GM18508 (cell line): ENCODE data around the gene ACACB.

ENCODE experiments used
- ATAC-seq: cut with Tn5 transposase; IDR thresholded peaks from one replicate; pipeline ENCODE4 v1.9.1; 2021; ENCODE audit warnings: moderate number of reproducible peaks; ENCODE audit not compliant: insufficient read depth, unreplicated experiment

The ACACB gene

GRCh38 chr12:109201496-109201885 is 85.1 kb downstream of the ACACB start:
- ATAC-seq, result no peak

- no peak for ATAC-seq
Observed at GRCh38 chr12:109202770-109203169, 86.4 kb downstream of the ACACB start.

- no peak for ATAC-seq
Observed at GRCh38 chr12:109203480-109203879, 87.1 kb downstream of the ACACB start.

- no peak for ATAC-seq
Observed at GRCh38 chr12:109209082-109209481, 92.7 kb downstream of the ACACB start.

- ATAC-seq, result no peak
Observed at GRCh38 chr12:109212460-109213115, 96.2 kb downstream of the ACACB start.

GRCh38 chr12:109214131-109214530 is 97.7 kb downstream of the ACACB start:
- no peak for ATAC-seq

- ATAC-seq, result no peak
Observed at GRCh38 chr12:109218996-109219395, 102.6 kb downstream of the ACACB start.

- ATAC-seq, result no peak
Observed at GRCh38 chr12:109219938-109220337, 103.6 kb downstream of the ACACB start.

- no peak for ATAC-seq
Observed at GRCh38 chr12:109221277-109221931, 105.0 kb downstream of the ACACB start.

- no peak for ATAC-seq
Observed at GRCh38 chr12:109222062-109222461, 105.7 kb downstream of the ACACB start.

GRCh38 chr12:109222496-109222895 is 106.1 kb downstream of the ACACB start:
- ATAC-seq, result no peak

GRCh38 chr12:109223211-109223610 is 106.8 kb downstream of the ACACB start:
- ATAC-seq, result no peak

GRCh38 chr12:109223868-109224267 is 107.5 kb downstream of the ACACB start:
- ATAC-seq, result no peak

GRCh38 chr12:109228664-109229063 is 112.3 kb downstream of the ACACB start:
- ATAC-seq, result no peak

- no peak for ATAC-seq
Observed at GRCh38 chr12:109230193-109230592, 113.8 kb downstream of the ACACB start.

GRCh38 chr12:109232731-109233130 is 116.3 kb downstream of the ACACB start:
- ATAC-seq, result no peak

- no peak for ATAC-seq
Observed at GRCh38 chr12:109234012-109234411, 117.6 kb downstream of the ACACB start.

GRCh38 chr12:109236257-109236656 is 119.9 kb downstream of the ACACB start:
- no peak for ATAC-seq

- no peak for ATAC-seq
Observed at GRCh38 chr12:109239179-109239578, 122.8 kb downstream of the ACACB start.

GRCh38 chr12:109239691-109240090 is 123.3 kb downstream of the ACACB start:
- no peak for ATAC-seq

- no peak for ATAC-seq
Observed at GRCh38 chr12:109240365-109240764, 124.0 kb downstream of the ACACB start.

- ATAC-seq, result no peak
Observed at GRCh38 chr12:109241936-109242335, 125.5 kb downstream of the ACACB start.
